Body of pancreas (tissue), 4 donors: ENCODE data around the gene RBP2.

Experiments used
- CTCF ChIP-seq, 7 experiments: fragments of 450-650 bp in 4 of 7; fragments of 200-600 bp in 3 of 7; sonication (generic) in 3 of 7; IDR thresholded peaks; one replicate each; pipeline ENCODE4 v1.5.1; 2016 to 2019; ENCODE audit warnings: antibody characterized with exemption in 7 of 7
- POLR2A ChIP-seq, 3 donors: fragments of 450-650 bp; IDR thresholded peaks; one replicate each; pipeline ENCODE4 v1.6.1; 2016; ENCODE audit warnings: antibody characterized with exemption in 3 of 3, mild to moderate bottlenecking in 2 of 3

GRCh38 chr3:139430493-139430892, 45.8 kb downstream of the RBP2 start:
- TF ChIP-seq CTCF (IDR thresholded peaks at IDR 0.05), result no peak
- no peak for TF ChIP-seq POLR2A (IDR thresholded peaks at IDR 0.05)
